GM19463 (cell line): ENCODE results near the gene MAST2.
"Not testable (repeated sequence)": the region's sequence is repeated elsewhere in the genome, so short reads cannot be mapped to it uniquely, and the experiment has no call there.

Experiments
- ATAC-seq: cut with Tn5 transposase; IDR thresholded peaks from one replicate; pipeline ENCODE4 v1.9.1; 2021; ENCODE audit warnings: mild to moderate bottlenecking, moderate library complexity; ENCODE audit not compliant: unreplicated experiment

Gene MAST2

GRCh38 chr1:46056325-46056724 is 252.9 kb downstream of the MAST2 start:
- ATAC-seq: no peak

GRCh38 chr1:46057215-46057614 is 253.8 kb downstream of the MAST2 start:
- not testable (repeated sequence) for ATAC-seq

GRCh38 chr1:46057781-46058180 is 254.4 kb downstream of the MAST2 start:
- ATAC-seq: no peak

GRCh38 chr1:46058936-46059335 is 255.5 kb downstream of the MAST2 start:
- ATAC-seq: no peak

GRCh38 chr1:46061146-46061545 is 257.7 kb downstream of the MAST2 start:
- ATAC-seq: no peak

GRCh38 chr1:46062651-46063319 is 259.4 kb downstream of the MAST2 start:
- peak; percentile 63 for ATAC-seq

GRCh38 chr1:46064708-46065107 is 261.3 kb downstream of the MAST2 start:
- no peak for ATAC-seq

- ATAC-seq: no peak
Observed at GRCh38 chr1:46065405-46065804, 262.0 kb downstream of the MAST2 start.

- no peak for ATAC-seq
Observed at GRCh38 chr1:46067652-46068051, 264.2 kb downstream of the MAST2 start.

GRCh38 chr1:46068525-46068924 is 265.1 kb downstream of the MAST2 start:
- ATAC-seq: no peak

GRCh38 chr1:46070164-46070814 is 266.9 kb downstream of the MAST2 start:
- ATAC-seq: no peak

- no peak for ATAC-seq
Observed at GRCh38 chr1:46072975-46073374, 269.6 kb downstream of the MAST2 start.

- no peak for ATAC-seq
Observed at GRCh38 chr1:46076343-46076742, 272.9 kb downstream of the MAST2 start.

- ATAC-seq: no peak
Observed at GRCh38 chr1:46077644-46078043, 274.2 kb downstream of the MAST2 start.

GRCh38 chr1:46080257-46080656 is 276.8 kb downstream of the MAST2 start:
- ATAC-seq: no peak

- ATAC-seq: no peak
Observed at GRCh38 chr1:46081206-46081605, 277.8 kb downstream of the MAST2 start.

GRCh38 chr1:46081619-46082018 is 278.2 kb downstream of the MAST2 start:
- no peak for ATAC-seq

GRCh38 chr1:46083579-46083978 is 280.2 kb downstream of the MAST2 start:
- no peak for ATAC-seq

GRCh38 chr1:46084553-46085451 is 281.4 kb downstream of the MAST2 start:
- no peak for ATAC-seq
